Activated T-cell treated with anti-CD3 and anti-CD28 coated beads, Interleukin-2, amount 50 U/mL, for 72 hours (primary cell): ENCODE data around the gene EPOP. TPM values are rescaled to one million over a fixed set of nuclear protein-coding genes. Genes with fewer than 3 reads are reported as not detected.

Source experiments
- ATAC-seq, 2 donors: fragments of 150-1000 bp; cut with Tn5 transposase; replicated peaks in 1 of 2; 2 replicates each; pipeline ENCODE4 v1.10.0; 2021; ENCODE audit warnings: moderate library complexity in 2 of 2, mild to moderate bottlenecking in 1 of 2
- DNase-seq, 2 donors: peaks; one replicate each; pipeline ENCODE4 v3.0.0; 2021 to 2022; ENCODE audit warnings: mixed read lengths in 1 of 2
- H3K27ac Mint-ChIP-seq: one replicate; pipeline ENCODE4 v1.8.0; 2022; ENCODE audit warnings: mild to moderate bottlenecking, moderate library complexity, mixed read lengths
- H3K27me3 Mint-ChIP-seq: one replicate; pipeline ENCODE4 v1.8.0; 2022; ENCODE audit warnings: low read depth, mixed read lengths
- H3K36me3 Mint-ChIP-seq, 2 donors: one replicate each; pipeline ENCODE4 v1.8.0; 2022; ENCODE audit warnings: mixed read lengths in 2 of 2, mild to moderate bottlenecking in 1 of 2; ENCODE audit not compliant: insufficient read depth in 2 of 2
- H3K4me1 Mint-ChIP-seq: one replicate; pipeline ENCODE4 v1.8.0; 2022; ENCODE audit warnings: low read depth, mixed read lengths
- H3K4me3 Mint-ChIP-seq, 2 donors: one replicate each; pipeline ENCODE4 v1.8.0; 2022; ENCODE audit warnings: mild to moderate bottlenecking in 2 of 2, mixed read lengths in 2 of 2, moderate library complexity in 2 of 2
- H3K9me3 Mint-ChIP-seq, 2 donors: one replicate each; pipeline ENCODE4 v1.8.0; 2022; ENCODE audit warnings: mixed read lengths in 2 of 2
- total RNA-seq, 2 donors: library from RNA; stranded (reverse); gene quantifications; one replicate each; pipeline ENCODE4 v1.2.3, GENCODE V29; 2022

EPOP gene
- total RNA-seq, 2 donors from 2014 or later = 30.3 to 37.4 TPM

DNA sequence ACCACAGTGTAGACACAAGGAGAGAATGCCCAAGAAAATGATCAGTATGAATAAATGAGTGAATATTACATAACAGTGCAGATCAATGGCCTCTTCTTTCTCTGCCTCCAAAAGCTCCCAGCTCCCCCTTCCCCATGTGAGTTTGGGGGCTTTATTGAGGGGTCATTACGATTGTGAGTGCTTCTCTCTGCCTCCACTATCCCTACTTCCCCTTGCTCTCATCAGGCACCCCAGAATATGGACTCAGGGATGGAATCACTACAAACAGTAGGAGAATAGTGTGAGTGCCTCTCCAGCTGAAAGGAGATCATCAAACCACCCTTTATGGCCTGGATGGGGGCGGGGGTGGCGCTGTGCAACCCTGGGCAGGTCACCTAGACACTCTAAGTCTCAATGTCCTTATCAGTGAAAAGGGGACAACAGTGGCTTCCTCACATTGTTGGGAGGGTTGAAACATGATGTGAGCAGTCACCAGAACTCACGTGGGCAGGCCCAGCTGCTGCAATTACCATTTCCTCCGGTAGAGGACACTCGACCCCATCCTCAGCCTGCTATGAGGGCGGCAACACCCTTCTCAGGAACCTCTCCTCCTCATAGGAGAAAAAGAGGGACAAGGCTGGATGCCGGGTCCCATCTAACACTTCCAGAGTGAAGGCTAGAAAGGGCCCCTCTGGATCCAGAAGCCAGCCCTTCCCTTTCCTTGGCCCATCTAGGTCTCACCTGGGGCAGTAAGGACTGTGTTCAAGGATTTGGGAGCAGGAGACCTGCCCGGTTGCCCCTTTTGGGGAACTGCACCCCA is 2.1 kb upstream of the EPOP start:
- peak overlapping the region; percentile 39 to 68 for H3K4me3 Mint-ChIP-seq
- H3K27me3 Mint-ChIP-seq = no peaks in the 10 kb centered on the region
- H3K27ac Mint-ChIP-seq = peak overlapping the region; percentile 52
- peaks cover 46% of the 10 kb centered on the region for H3K4me1 Mint-ChIP-seq
- no peaks in the 10 kb centered on the region for H3K36me3 Mint-ChIP-seq
- ATAC-seq (peak; percentile 48 to 56), DNase-seq (peak; percentile 86 to 90)
- no peaks in the 10 kb centered on the region for H3K9me3 Mint-ChIP-seq

DNA sequence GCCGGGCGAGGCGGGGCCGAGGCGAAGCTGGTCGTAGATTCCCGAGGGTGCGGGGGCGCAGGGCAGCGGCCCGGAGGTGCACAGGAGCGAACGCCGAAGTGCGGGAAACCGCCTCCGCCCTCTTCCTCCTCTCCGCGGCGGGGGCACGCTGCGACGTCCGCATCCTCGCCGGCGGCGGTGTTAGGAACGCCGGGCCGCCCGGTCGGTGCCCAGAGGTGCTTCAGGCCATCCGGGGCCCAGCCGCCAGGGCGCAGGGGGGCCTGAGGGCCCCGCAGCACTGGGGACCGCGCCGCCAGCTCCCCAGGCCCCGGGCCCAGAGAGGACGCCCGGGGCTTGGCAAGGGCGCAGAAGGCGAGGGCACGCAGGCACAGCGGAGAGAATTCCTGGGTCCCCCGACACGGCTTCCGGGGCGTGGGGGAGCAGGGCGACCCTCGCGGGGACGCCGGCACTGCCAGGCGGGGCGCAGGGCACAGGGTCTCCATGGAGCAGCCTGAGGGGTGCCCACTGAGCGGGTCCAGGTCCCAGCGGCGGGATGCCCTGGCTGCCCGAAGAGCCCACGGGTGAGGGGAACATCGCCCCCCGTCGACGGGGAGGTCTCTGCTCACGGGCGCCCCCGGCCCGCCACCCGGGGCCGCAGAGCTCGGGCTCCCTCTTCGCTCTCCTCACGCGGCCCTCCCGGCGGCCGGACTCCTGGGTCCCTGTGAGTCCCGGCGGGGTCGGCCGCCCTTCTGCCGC is 576 bp downstream of the EPOP start:
- peak overlapping the region; percentile 66 to 70 for H3K4me3 Mint-ChIP-seq

GRCh38 chr17:38673707-38674013 is 1.1 kb downstream of the EPOP start:
- H3K27ac Mint-ChIP-seq = no peak overlapping the region
- peaks cover 20% of the 10 kb centered on the region for H3K27me3 Mint-ChIP-seq
- no peaks in the 10 kb centered on the region for H3K36me3 Mint-ChIP-seq
- no peaks in the 10 kb centered on the region for H3K9me3 Mint-ChIP-seq
- peaks cover 58% of the 10 kb centered on the region for H3K4me1 Mint-ChIP-seq
- DNase-seq (no peak), ATAC-seq (no peak)
- peak overlapping the region; percentile 70 to 72 for H3K4me3 Mint-ChIP-seq

More for the DNA sequence above, 576 bp downstream of the EPOP start:
- peaks cover 59% of the 10 kb centered on the region for H3K4me1 Mint-ChIP-seq
- DNase-seq = peak; percentile 58 to 64
- H3K27me3 Mint-ChIP-seq = peaks cover 15% of the 10 kb centered on the region
- no peak overlapping the region for H3K27ac Mint-ChIP-seq
- peak; percentile 28 to 33 for ATAC-seq
- no peaks in the 10 kb centered on the region for H3K9me3 Mint-ChIP-seq
- no peaks in the 10 kb centered on the region for H3K36me3 Mint-ChIP-seq

DNA sequence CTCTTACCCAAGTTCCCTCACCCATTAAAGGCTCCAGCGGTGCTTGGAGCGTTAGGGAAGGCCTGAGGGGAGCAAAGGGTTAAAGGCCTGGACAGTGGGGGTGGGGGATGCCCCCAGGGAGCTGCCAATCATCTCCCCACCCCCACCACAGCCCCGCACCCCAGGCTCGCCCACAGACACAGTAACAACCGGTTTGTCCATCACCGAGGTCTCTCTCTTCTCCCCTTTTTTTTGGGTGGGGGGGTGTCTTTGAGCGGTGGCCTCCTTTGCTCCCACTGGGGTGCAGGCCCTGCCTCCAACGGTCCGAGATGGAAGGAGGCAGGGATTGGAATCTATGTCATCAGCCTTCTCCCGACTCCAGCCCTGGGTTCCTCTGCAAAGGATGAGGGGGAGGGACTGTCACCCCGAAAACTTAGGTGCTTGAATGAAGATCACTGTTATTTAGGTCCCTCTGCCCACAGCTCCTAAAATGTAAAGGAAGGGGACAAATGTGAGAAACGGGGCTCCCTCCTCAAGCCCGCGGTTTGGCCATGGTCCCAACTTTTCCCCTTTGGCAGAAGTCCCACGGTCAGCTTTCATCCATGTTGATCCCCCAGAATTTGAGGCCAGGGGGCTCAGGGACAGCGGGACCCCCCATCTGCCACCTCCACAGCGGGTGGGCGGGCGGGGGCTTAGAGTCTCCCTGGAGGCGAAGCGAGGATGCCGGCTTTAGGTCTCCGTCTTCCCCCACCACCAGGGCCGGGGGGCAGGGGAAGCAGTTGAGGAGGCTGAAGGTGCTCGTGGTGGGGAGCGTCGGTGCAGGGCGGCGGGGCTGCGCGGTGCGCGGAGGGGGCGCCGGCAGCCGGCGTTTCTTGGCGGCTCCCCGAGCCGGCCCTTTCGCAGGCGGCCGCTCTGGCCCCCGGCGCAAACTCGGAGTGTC is 1.7 kb downstream of the EPOP start:
- Mint-ChIP-seq H3K4me1 (peaks cover 52% of the 10 kb centered on the region), H3K9me3 (no peaks in the 10 kb centered on the region), H3K4me3 (peak overlapping the region; percentile 70 to 72), H3K36me3 (no peaks in the 10 kb centered on the region), H3K27ac (no peak overlapping the region), H3K27me3 (peaks cover 26% of the 10 kb centered on the region)
- ATAC-seq (no peak), DNase-seq (no peak)

GRCh38 chr17:38671939-38672720 is 2.6 kb downstream of the EPOP start:
- ATAC-seq (no peak), DNase-seq (no peak)
- Mint-ChIP-seq H3K4me3 (peak overlapping the region; percentile 70 to 72), H3K27ac (no peak overlapping the region), H3K36me3 (no peaks in the 10 kb centered on the region), H3K9me3 (no peaks in the 10 kb centered on the region), H3K4me1 (peaks cover 49% of the 10 kb centered on the region), H3K27me3 (peaks cover 35% of the 10 kb centered on the region)

GRCh38 chr17:38669520-38669919 is 5.2 kb downstream of the EPOP start:
- DNase-seq = no peak
- no peak for ATAC-seq
- H3K4me3 Mint-ChIP-seq = no peak overlapping the region
- peaks cover 26% of the 10 kb centered on the region for H3K4me1 Mint-ChIP-seq
- H3K36me3 Mint-ChIP-seq = no peaks in the 10 kb centered on the region
- no peaks in the 10 kb centered on the region for H3K9me3 Mint-ChIP-seq
- H3K27ac Mint-ChIP-seq = no peak overlapping the region
- peaks cover 40% of the 10 kb centered on the region for H3K27me3 Mint-ChIP-seq

- Mint-ChIP-seq H3K4me3 (no peak overlapping the region), H3K27ac (no peak overlapping the region), H3K9me3 (no peaks in the 10 kb centered on the region), H3K27me3 (peaks cover 45% of the 10 kb centered on the region), H3K36me3 (no peaks in the 10 kb centered on the region), H3K4me1 (peaks cover 26% of the 10 kb centered on the region)
- DNase-seq (no peak), ATAC-seq (no peak)
Measured at GRCh38 chr17:38667787-38668122, 7.0 kb downstream of the EPOP start.

GRCh38 chr17:38667099-38667786 is 7.5 kb downstream of the EPOP start:
- DNase-seq (peak; percentile 67 to 75), ATAC-seq (peak; percentile 64 to 79)
- H3K36me3 Mint-ChIP-seq = no peaks in the 10 kb centered on the region
- H3K9me3 Mint-ChIP-seq = no peaks in the 10 kb centered on the region
- no peak overlapping the region for H3K4me3 Mint-ChIP-seq
- no peak overlapping the region for H3K27ac Mint-ChIP-seq
- peaks cover 50% of the 10 kb centered on the region for H3K27me3 Mint-ChIP-seq
- H3K4me1 Mint-ChIP-seq = peaks cover 23% of the 10 kb centered on the region

- Mint-ChIP-seq H3K27ac (no peak overlapping the region), H3K27me3 (peaks cover 38% of the 10 kb centered on the region), H3K36me3 (no peaks in the 10 kb centered on the region), H3K4me1 (peaks cover 6% of the 10 kb centered on the region), H3K9me3 (no peaks in the 10 kb centered on the region), H3K4me3 (no peak overlapping the region)
- DNase-seq (no peak), ATAC-seq (no peak)
Measured at GRCh38 chr17:38663964-38664644, 10.7 kb downstream of the EPOP start.

DNA sequence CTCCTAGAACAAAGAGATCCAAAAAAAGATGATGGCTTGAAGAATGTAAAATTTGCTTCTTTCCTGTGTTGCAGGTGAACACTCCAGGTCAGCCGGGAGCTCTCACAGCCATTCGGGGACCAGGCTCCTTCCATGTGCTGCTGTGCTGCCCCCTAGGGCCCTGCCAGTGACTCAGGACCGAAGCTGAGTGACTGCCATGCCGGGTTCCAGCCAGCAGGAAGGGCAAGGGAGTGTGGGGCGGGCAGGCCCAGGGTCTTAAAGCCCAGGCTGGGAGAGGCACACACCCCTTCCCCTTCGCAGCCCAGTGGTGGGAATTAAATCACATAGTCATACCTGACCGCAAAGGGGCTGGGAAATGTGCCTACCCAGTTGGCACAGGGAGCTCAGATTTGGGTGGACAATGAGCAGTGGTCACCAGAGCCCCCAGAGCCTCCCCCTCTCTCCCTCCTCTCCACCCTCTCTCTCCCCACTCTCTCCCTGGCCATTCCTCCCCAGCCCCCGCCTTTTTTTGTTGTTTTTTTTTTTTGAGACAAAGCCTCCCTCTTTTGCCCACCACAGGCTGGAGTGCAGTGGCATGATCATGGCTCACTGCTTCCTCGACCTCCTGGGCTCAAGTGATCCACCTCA is 11.5 kb downstream of the EPOP start:
- Mint-ChIP-seq H3K4me3 (no peak overlapping the region), H3K36me3 (no peaks in the 10 kb centered on the region), H3K27ac (no peak overlapping the region), H3K9me3 (no peaks in the 10 kb centered on the region), H3K4me1 (peaks cover 12% of the 10 kb centered on the region), H3K27me3 (peaks cover 35% of the 10 kb centered on the region)
- ATAC-seq (peak; percentile 64 to 80), DNase-seq (peak; percentile 52 to 61)
